ENCODE data around the gene RPL23. TPM values are rescaled to one million over a fixed set of nuclear protein-coding genes. Genes with fewer than 3 reads are reported as not detected.

The RPL23 gene
- polyA plus RNA-seq, 1 donor from 2014 or later: 1,333 TPM

GRCh38 chr17:38871247-38872015 lies 17.9 kb upstream of the RPL23 start:
- peaks cover 5% of the 10 kb centered on the region for H3F3A ChIP-seq (ENCODE audit: insufficient read depth, low read length, poor library complexity, severe bottlenecking)
- H3K27ac ChIP-seq (ENCODE audit: low read length): peak overlapping the region; percentile 99
- peak overlapping the region; percentile 99 for H3K4me2 ChIP-seq (ENCODE audit: low read length)
- no peaks in the 10 kb centered on the region for H3K27me3 ChIP-seq (ENCODE audit: insufficient read depth, low read depth, low read length)
- peaks cover 53% of the 10 kb centered on the region for H3K79me2 ChIP-seq (replicated peaks; ENCODE audit: insufficient read depth, low read length)
- peak overlapping the region; percentile 98 for H3K4me3 ChIP-seq (ENCODE audit: low read length)
- H3K36me3 ChIP-seq (ENCODE audit: insufficient read depth, low read length): no peaks in the 10 kb centered on the region
- peaks cover 4% of the 10 kb centered on the region for H4K20me1 ChIP-seq (ENCODE audit: insufficient read depth)
- no peak for TF ChIP-seq POLR2AphosphoS5 (IDR thresholded peaks at IDR 0.05)
- no peak for TF ChIP-seq MXI1 (conservative IDR thresholded peaks at IDR 0.05; ENCODE audit: poor library complexity, severe bottlenecking)
- TF ChIP-seq REST (IDR thresholded peaks at IDR 0.05; ENCODE audit: borderline replicate concordance): no peak
- peak overlapping the region; percentile 99 for H3K9ac ChIP-seq (ENCODE audit: low read length)
- H3K9me3 ChIP-seq (ENCODE audit: low read length): no peaks in the 10 kb centered on the region
- H3K9me2 ChIP-seq (ENCODE audit: insufficient read depth, low read length): no peaks in the 10 kb centered on the region
- H2AFZ ChIP-seq (ENCODE audit: low read depth, low read length): no peak overlapping the region

DNA sequence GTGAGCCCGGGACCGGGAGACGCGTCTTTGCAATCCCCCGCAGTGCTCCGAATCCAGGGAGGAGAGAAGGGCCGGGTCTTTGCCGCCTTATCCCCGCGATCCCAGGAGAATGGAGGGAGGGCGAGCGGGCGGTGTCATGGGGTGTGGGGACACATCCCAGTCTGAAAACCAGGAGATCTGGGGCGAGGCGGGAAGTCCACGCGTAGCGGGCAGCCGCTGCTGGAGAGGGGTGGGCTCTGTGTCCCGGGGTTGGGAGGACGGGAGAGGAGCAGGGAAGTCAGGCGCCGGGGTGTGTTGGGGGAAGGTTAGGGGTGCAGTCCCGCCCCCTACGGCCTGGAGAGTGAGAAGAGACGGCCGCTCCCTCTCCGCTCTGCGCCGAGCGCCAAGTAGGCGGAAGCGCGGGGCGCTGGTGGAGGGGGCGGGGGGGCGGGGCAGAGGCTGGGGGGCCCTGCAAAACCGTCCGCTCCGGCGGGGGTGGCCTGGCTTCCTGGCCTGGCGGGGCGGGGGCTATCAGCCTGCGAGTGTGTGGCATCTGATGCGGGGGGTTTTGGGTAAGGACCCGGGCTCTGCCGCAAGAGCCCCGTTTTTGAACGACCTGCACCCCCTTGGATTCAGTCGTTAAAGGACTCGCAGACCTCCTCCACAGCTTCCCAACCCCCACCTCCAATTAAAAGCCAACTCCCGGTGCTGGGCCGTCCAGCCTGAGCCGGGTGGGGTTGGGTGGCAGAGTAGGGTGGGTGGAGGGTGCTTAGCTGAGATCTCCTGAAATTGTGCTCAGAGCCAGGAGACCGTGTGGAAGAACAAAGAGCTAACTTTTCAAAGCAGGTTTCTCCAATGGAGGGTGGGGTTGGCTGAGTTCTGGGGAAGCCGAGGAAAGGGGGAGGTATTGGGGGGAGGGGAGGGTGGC lies 17.0 kb upstream of the RPL23 start:
- Histone ChIP-seq H3K27ac (ENCODE audit: low read length) (peak overlapping the region; percentile 99), H3K27me3 (ENCODE audit: insufficient read depth, low read depth, low read length) (no peaks in the 10 kb centered on the region), H3K9me3 (ENCODE audit: low read length) (no peaks in the 10 kb centered on the region), H3F3A (ENCODE audit: insufficient read depth, low read length, poor library complexity, severe bottlenecking) (peaks cover 5% of the 10 kb centered on the region), H3K4me2 (ENCODE audit: low read length) (peak overlapping the region; percentile 99), H4K20me1 (ENCODE audit: insufficient read depth) (peaks cover 4% of the 10 kb centered on the region), H3K9me2 (ENCODE audit: insufficient read depth, low read length) (no peaks in the 10 kb centered on the region), H3K9ac (ENCODE audit: low read length) (peak overlapping the region; percentile 99), H3K4me3 (ENCODE audit: low read length) (peak overlapping the region; percentile 98), H3K36me3 (ENCODE audit: insufficient read depth, low read length) (no peaks in the 10 kb centered on the region), H3K79me2 (replicated peaks; ENCODE audit: insufficient read depth, low read length) (peaks cover 49% of the 10 kb centered on the region), H2AFZ (ENCODE audit: low read depth, low read length) (peak overlapping the region; percentile 33)
- TF ChIP-seq CTCF (IDR thresholded peaks at IDR 0.05; ENCODE audit: poor library complexity, severe bottlenecking) (peak; percentile 5), RAD21 (conservative IDR thresholded peaks at IDR 0.05) (no peak), REST (IDR thresholded peaks at IDR 0.05; ENCODE audit: borderline replicate concordance) (no peak), SMC3 (conservative IDR thresholded peaks at IDR 0.05; ENCODE audit: poor library complexity) (no peak), EZH2 (IDR thresholded peaks at IDR 0.05; ENCODE audit: borderline replicate concordance, insufficient read depth, low read length, poor library complexity, severe bottlenecking) (no peak)

Data from neural cell (in vitro differentiated cells).